ENCODE measurements around the gene FAM149A.

The FAM149A gene

GRCh38 chr4:186166852-186167512, 62.5 kb downstream of the FAM149A start:
- DNase-seq (ENCODE audit: extremely low read depth, low read depth), result no peak
- TF ChIP-seq CTCF (IDR thresholded peaks at IDR 0.05; ENCODE audit: low read depth, low read length, missing control alignments), result no peak
- H3K4me3 ChIP-seq (replicated peaks; ENCODE audit: low read depth, low read length), result no peak overlapping the region

GRCh38 chr4:186167605-186168004, 63.1 kb downstream of the FAM149A start:
- H3K4me3 ChIP-seq (replicated peaks; ENCODE audit: low read depth, low read length), result no peak overlapping the region
- TF ChIP-seq CTCF (IDR thresholded peaks at IDR 0.05; ENCODE audit: low read depth, low read length, missing control alignments), result no peak
- no peak for DNase-seq (ENCODE audit: extremely low read depth, low read depth)

GRCh38 chr4:186168750-186169149, 64.2 kb downstream of the FAM149A start:
- no peak for TF ChIP-seq CTCF (IDR thresholded peaks at IDR 0.05; ENCODE audit: low read depth, low read length, missing control alignments)
- DNase-seq (ENCODE audit: extremely low read depth, low read depth), result no peak
- H3K4me3 ChIP-seq (replicated peaks; ENCODE audit: low read depth, low read length), result no peak overlapping the region

GRCh38 chr4:186169333-186169944, 64.9 kb downstream of the FAM149A start:
- H3K4me3 ChIP-seq (replicated peaks; ENCODE audit: low read depth, low read length), result no peak overlapping the region
- no peak for DNase-seq (ENCODE audit: extremely low read depth, low read depth)
- no peak for TF ChIP-seq CTCF (IDR thresholded peaks at IDR 0.05; ENCODE audit: low read depth, low read length, missing control alignments)

- H3K4me3 ChIP-seq (replicated peaks; ENCODE audit: low read depth, low read length), result no peak overlapping the region
- no peak for TF ChIP-seq CTCF (IDR thresholded peaks at IDR 0.05; ENCODE audit: low read depth, low read length, missing control alignments)
- no peak for DNase-seq (ENCODE audit: extremely low read depth, low read depth)
These were observed 65.7 kb downstream of the FAM149A start for GRCh38 chr4:186169945-186170802.

GRCh38 chr4:186170966-186171365, 66.5 kb downstream of the FAM149A start:
- no peak for DNase-seq (ENCODE audit: extremely low read depth, low read depth)
- no peak overlapping the region for H3K4me3 ChIP-seq (replicated peaks; ENCODE audit: low read depth, low read length)
- no peak for TF ChIP-seq CTCF (IDR thresholded peaks at IDR 0.05; ENCODE audit: low read depth, low read length, missing control alignments)

All from HFF-Myc (cell line).